Smooth muscle cell of the brain vasculature (primary cell): ENCODE measurements around the gene NET1.

ENCODE experiments used
- DNase-seq: peaks from one replicate; pipeline ENCODE4 v3.0.0-alpha.2; 2012; ENCODE audit warnings: low read depth, low spot score

The NET1 gene

DNA sequence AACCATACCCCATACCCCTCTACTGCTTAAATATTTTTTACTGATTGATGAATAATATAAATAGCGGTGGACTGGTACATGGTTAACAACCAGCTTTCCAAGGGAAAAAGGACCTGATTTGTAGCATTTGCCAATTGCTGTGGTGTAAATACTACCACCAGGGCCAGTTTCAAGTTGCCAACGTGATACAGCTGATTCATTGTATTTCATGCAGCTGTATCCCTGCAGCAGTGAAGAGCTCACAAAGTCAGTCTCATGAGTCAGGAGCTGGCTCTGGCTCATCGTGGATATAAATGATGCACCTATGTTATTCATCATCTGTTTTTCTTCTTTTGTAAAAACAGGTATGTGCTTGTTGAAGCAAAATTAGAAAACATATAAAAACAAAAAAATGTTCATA, 71.8 kb downstream of the NET1 start:
- no peak for DNase-seq

DNA sequence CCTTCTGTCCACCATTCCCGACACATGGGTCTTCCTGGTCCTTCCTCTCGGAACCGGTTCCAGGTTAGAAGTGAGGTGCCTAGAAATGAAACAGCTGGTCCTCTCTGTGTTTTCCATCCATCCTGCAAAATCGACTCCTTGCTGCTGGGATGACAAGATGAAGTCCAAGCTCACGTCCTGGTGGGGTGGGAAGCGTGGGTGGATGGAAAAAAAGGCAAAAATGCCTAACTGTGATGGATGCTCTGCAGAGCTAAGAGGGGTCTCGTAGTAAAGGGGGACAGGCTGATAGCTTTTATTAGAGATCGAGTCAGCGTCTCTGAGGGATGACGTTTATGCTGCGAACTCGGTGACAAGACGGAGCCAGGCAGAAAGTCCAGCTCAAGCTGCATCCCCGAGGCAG, 72.9 kb downstream of the NET1 start:
- no peak for DNase-seq

DNA sequence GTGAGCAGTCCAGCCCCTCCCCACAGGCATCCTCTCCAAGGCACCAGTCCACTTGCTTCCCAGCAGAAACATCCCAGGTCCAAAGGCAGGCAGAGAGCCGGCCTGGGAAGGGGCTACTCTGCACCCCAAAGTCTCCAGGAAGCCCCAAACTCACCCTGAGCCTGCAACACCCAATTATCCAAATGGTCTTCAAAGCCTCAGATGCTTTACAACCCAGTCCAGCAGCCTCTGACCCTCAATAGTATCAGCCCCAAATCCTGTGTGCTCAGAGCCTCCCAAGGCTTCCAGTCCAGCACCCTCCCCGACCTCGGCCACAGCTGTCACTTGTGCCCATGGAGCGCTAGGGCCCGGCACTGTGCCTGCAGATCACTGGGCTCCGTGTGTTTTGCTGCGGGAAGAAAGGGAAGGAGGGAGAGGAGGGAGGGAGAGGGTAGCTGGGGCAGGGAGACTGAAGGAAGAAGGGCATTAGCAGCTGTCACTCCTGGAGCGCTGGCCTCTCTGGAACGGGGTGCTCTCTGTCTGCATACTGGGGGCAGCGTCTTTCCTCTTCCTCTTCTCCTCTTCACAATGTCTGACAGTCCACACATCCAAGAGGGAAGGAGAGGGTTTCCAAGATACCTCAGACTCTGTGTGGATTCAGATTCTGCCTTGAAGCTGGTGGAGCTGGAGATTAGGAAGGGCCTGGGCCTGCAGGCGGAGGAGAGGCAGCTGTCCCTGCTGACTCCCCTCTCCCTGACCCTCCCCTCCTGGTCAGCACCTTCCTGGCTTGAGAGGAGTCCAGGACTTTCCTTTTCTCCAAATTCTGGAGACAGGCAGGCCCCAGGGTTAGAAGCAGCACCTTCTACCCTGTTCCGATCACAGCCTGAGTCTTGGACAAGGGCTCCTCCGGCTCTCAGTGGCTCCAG, 73.8 kb downstream of the NET1 start:
- DNase-seq: no peak

DNA sequence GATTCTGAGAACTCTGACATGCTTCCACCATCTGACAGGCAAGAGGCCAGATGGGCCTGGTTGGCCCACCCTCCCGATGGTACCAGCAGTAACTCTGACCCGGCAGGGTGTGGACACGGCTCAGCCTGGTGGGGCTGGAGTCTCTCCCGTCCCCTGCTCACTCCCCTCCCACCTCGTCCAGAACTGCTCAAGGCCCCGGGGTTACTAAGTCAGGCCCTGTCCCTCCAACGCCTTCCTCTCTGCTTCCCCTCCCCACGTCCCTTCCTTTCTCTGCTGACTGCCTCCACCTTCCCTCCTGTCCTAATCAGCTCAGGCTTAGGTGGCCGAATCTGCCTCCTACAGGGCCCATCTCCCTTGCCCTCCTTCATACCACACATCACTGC, 74.5 kb downstream of the NET1 start:
- DNase-seq: no peak

DNA sequence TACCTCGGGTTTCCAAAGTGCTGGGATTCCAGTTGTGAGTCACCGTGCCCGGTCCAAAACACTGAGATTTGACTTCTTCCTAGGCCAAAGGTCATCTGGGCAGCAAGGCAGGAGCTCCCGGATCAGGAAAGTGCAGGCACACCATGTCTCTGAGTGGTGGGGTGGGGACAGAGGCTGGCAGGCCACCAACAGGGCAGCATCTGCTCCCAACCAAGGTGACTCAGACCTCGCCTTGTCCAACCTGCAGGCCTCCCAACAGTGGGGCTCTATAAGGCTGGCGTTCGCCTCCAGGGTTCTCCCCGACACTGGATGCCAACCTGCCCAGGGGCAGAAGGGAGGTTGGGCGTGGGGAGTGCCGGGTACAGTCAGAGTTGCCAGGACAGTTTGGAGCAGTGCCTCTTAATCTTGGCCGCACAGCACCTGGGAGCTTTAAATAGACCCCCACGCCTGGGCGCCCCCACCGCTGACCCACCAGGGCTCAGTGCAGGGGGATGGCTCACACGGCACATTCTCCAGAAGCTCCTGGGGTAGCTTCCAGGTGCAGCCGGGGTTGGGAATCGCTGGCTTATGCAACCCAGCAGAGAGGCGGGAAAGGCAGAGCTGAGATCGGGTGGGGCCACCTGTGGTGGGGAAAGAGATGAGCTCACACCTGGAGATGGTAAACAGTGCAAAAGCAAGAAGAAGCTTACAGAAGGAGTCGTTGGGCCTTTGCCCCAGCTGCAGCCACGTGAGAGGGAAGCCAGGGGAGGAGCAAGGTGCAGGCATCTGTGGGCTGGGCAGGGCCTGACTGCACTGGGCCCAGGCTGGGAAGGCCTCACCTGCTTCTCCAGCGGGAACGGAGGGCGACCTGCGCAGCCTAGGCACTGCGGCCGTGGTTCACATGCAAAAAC, 76.2 kb downstream of the NET1 start:
- no peak for DNase-seq

DNA sequence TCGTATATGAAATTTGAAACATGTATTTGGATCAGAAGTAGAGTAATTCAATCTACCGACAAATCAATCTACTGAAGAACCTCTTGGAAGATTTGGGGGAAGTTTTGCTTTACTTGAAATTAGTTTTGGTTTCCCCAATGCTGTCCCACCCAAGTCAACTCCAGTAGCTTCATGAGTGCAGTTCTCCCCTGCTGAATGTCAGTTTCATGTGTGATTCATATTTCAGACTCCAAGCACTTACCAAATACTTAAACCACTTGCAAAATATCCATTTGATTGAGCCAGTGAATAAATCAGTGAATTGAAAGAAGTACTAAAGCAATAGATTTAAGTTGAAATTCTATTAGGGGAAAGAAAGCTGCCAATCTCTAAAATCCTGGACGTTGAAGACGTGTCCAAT, 77.7 kb downstream of the NET1 start:
- DNase-seq: no peak

DNA sequence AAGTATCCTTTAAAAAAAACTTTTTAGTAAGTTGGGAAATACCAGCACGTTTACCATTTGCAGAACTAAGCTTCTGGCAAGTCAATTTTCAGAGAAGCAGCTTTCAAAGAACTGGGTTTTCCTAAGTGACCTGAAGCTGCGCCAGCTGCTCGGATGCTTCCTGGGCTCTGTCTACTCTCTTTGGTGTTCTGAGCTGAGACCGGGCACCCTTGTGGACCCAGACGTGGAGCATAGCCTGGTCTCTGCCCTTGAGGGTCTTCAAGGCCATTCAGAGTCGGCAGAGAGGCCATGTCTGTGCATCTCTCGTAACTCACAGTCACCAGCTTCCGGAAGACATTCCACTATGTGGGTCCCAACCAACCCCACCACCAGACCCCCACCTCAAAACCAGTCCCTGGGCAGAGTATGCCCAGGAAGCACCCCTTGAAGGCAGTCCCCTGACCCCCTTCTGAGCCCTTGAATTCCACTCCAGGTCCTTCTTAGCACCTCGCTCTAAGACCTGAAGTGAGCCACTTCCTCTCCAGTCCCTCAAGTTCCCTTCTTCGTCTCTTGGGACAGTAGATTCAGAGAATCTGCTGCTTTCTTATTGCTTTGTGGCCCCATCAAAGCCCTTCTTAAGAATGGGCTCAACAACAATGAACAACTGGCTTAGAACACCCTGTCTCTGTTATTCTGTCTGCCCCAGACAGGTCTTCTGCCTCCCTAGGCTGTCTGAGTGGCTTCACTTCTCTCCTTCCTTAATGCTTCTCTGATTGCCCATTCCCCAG, 78.5 kb downstream of the NET1 start:
- no peak for DNase-seq

DNA sequence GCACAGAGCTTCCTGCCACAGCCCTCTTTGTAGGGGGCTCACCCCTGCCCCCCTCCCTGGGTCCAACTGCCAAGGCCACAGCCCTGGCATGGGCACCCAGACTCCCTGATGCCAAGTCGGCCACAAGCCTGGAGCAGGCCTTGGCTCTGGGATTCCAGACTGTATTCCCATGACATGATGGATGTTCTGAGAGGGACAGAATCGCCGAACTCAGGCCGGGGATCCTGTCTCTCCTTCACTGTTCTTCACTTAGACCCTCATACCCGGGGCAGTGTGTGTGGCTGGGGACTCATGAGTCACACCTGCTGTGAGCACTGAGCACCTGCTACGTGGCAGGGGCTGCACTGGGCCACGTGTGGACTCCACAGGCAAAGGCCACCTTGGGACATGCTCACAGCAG, 79.1 kb downstream of the NET1 start:
- DNase-seq: no peak

DNA sequence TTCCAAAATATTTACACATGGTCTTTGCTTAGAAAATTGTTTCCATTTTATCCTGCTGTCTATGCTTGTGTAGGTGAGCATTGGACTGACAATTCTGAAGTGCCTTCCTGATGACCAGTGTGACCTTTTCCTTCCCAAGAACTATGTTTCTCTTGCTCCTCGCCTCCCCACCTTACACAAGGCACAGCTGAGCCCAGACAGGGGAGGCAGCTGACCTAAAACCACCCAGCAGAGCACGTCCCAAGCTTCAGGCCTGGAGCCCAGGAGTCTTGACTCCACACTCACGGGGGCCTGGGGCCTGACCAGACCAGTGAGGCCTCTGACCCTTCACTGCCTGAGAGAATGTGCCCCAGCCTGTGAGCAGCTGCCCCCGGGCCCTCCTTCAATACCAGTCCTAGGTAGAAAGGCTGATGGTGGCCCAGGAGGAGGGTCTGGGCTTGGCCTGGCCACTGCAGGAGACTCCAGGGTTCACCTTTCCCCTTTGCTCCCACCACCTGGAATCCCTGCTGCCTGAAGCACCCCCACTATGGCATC, 80.0 kb downstream of the NET1 start:
- DNase-seq: no peak

DNA sequence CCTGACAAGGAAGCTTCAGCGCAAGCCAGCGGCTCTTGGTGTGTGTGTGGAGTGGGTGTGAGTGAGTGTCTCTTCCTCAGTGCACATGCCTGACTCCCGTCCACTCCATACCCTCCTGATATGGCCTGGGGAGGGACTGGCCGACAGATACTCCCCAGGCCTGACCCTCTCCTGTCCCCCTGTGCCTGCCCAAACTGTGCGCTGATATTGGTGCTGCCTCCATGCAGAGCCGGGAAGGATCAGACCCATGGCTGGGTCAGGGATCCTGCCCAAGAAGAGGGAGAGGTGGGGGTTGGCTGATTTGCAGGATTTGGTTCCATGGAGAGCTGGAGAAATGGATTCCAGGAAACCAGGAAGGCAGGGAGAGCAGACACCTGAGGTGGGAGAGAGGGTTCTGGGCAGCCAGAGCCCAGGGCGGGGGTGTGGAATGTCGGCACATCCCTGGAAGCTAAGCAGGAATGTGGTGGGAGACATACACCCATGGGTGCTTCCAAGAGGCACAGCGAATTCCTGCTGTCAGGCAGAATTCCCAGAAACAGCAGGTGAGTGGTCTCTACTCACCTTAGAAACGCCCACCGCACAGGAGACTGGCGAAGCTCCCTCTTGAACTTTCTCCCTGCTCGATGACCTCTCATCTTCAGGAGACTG, 80.7 kb downstream of the NET1 start:
- no peak for DNase-seq

DNA sequence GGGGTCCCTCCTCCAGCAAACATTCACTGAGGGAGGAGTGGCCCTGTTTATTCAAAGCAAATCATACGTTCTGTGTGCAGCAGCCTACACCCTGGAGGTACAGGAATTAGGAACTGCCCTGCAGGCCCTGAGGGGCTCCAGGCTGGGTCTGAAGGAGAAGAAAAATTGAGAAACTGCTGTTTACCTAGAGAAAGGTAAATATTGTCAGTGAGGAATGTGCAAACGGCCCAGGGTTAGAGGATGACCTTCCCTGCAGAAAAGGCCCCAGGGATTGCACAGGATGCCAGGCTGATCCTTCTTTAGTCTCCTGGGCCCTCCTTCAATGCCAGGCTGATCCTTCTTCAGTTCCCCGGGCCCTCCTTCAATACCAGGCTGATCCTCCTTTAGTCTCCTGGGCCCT, 81.3 kb downstream of the NET1 start:
- DNase-seq: no peak

DNA sequence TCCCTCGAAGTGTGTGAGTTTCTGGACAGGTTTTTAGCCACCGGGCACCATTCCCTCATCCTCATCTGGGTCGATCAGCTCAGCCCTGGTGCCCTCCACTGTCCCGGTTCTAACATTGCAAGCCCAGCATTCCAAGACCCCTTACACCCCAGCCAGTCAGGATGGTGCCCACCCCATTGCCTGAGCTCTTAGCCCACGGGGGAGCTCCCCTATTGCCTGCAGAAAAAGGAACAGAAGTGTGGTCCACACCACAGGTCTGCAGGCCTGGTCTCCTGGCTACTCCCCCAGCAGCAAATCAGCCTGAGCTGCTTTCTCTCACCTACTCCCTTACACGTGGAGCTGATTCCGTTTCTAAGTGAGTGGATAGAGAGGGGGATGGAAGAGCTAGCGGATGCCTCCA, 82.3 kb downstream of the NET1 start:
- no peak for DNase-seq

DNA sequence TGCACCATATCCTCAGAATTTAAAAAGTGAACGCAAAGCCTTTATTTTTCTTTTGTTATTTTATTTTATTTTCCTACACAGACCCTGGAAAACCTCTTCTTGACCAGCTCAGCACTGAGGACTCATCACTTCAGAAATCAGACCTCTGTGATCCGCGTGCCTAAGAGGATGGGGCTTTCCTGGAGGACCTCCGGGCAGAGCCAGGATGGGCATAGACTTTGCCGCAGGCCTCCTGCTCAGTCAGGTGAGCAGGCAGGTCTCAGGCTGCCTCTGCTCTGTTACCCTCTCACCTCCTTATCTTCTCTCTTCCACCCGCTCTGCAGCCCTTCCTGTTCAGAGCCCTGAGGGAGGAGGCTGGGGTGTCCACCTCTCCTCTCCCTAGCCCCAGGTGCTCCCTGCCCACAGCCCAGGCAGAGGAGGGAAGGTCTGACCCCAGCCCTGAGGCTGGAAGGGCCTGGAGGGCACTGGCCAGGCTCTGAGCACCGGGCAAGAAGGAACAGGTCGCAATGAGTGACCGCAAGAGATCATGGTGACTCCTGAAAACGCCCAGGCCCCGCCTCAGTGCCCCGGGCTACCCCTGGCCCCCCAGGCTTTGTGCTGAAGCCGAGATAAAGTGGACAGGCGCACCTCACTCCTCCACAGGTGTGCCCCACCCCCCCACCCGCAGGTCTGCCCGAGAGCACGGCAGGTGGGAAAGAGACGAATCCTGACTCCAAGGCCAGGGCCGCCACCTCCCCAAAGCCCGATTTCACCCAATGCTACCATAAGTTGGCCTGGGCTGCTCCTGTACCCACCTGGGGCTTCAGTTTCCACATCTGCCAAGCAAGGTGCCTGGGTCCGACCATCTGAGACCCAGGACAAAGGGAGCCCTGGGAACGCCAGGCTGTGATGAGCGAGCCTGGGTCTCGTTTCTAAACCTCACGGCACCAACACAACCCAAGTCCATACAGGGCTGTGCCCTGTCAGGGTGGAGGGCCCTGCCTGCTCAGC, 84.2 kb downstream of the NET1 start:
- DNase-seq: no peak

DNA sequence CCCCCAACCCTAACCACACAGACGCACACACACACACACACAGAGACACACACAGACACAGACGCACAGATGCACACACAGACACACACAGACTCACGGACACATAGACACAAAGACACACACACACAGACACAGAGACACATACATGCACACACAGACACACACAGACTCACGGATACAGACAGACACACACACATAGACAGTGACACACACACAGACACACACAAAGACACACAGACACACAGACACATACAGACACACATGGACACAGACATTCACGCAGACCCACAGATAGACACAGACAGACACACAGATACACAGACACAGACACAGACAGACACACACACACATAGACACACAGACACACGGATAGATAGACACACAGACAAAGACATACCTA, 84.9 kb downstream of the NET1 start:
- DNase-seq: no peak

DNA sequence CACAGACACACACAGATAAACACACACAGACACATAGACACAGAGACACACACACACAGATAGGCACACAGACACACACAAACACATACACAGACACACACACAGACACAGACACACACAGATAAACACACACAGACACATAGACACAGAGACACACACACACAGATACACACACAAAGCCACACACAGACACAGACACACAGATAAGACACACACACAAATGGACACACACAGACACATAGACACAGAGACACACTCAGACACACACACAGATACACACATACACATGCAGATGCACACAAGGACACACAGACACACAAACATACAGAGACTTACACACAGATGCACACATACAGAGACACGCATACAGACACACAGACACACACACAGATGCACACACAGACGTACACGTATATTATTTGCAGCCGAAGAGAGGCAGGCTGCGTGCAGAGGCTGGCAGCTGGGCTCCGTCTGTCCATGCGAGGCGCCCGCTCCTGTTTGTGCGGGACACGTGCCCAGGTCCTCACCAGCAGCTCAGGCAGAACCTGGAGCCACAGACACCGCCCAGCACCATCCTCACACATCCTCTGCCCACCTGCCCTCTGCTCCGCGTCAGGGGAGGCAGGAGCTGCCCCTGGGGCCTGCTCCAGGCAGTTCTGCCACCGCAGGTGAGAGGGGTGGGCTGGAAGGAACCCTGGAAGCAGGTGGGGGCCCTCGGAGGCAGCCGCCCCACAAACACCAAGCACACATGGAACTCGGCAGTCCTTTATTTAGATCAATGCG, 85.8 kb downstream of the NET1 start:
- no peak for DNase-seq

DNA sequence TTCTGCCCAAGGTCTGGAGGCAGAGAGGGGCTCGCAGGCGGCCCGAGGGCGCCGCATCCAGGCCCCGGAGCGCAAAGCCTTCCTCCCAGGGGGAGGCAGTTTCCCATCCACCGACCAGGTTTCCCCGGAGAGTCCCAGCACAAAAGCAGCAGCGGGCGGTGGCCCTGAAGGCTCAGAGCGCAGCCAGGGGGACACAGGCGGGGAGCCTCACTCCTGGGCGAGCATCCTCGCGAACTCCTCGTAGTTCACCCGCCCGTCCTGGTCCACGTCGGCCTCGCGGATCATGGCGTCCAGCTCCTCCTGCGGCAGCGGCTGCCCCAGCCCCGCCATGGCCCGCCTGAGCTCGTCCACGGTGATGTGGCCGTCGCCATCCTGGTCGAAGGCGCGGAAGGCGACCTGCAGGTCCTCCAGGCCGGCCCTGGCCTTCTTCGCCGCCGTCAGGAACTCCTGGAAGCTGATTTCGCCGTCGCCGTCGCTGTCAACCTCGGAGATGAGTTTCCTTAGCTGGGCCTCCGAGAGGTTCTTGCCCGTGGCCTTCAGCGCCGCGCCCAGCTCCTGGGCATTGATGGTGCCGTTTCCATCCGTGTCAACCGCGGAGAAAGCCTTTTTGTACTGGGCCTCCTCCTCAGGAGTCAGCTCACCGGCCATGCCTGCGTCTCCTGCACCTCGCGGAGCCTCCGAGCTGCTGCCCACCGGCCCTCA, 86.6 kb downstream of the NET1 start:
- no peak for DNase-seq

DNA sequence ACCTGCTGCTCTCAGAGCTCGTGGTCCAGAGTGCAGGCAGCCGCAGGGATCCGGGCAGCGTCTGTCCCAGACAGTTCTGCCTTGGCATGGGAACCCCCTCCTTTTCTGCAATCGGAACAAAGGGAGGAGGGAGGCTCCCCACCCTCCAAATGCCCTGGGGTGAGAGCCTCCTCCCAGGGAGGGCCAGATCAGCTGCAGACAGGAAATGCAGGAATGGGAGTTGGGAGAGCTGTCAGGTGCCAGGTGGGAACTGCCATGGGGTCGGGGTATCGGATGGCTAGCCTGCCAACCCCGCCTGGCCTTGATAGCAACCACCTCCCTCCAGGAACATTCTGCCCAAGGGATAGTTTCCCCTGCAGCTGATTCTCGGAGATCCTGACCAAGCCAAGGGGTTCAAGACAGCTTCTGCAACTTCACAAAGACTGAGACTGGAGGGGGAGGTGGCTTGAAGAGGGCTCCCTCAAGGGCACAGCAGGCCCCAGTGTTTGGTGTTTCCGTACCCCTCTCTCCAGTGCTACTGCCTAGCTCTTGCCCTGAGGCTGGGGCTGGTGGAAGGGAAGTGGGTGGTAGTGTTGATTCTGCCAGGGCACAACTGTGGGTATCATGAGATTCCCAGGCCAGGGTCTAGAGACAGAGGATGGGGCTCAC, 87.3 kb downstream of the NET1 start, which contains the start of gene CALML5:
TSS of gene CALML5 (minus strand) at position 78 of the 648 bp plus-strand sequence. CDS start 132 bp downstream, outside the sequence.
- no peak for DNase-seq

DNA sequence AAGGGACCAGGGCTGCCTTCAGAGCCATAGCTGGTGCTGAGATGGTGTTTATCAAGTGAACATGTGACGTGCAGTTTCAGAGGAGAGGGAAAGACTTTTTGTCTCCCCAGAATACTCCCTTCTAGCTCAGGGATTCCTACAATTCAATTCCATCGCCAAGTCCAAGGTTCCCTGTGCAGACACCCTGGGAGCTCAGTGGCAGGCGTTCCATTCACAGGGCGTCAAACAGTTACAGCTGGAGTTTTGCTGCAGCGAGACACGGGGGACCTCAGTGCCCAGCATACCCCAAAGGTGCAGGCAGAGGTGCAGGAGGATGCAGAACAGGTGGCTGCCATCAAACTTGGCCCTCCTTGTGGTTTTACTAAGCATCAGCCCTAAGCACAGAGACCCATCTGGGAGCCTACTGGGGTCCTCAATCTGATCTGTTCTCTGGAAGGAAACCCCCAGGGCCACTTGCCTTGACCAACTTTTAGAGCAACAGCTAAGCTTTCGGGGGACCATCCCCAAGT, 87.9 kb downstream of the NET1 start:
- no peak for DNase-seq
